Measurements from ENCODE around the gene CA14. TPM values are rescaled to one million over a fixed set of nuclear protein-coding genes. Genes with fewer than 3 reads are reported as not detected.
A peak's percentile ranks its signal among the peaks of the same experiment; 100 is the strongest.

CA14 gene
- total and polyA plus RNA-seq, 2 experiments from 2014 or later = 41.3 to 47.4 TPM

- H3K4me3 Mint-ChIP-seq = no peak overlapping the region
- ATAC-seq = no peak
Measured at GRCh38 chr1:150262388-150263320, 5.1 kb downstream of the CA14 start.

More at GRCh38 chr1:150262388-150263320, 5.1 kb downstream of the CA14 start:
- Histone ChIP-seq H2AFZ (no peak overlapping the region), H3K4me2 (no peak overlapping the region), H3K9me2 (ENCODE audit: insufficient read depth) (no peaks in the 10 kb centered on the region), H4K20me1 (replicated peaks; ENCODE audit: insufficient read depth) (peaks cover 10% of the 10 kb centered on the region), H3F3A (replicated peaks; ENCODE audit: low read depth) (peaks cover 33% of the 10 kb centered on the region), H3K36me3 (ENCODE audit: insufficient read depth) (peaks cover 25% of the 10 kb centered on the region; the same call in 1 of the 2 replicates), H3K4me3 (no peak overlapping the region), H3K4me1 (ENCODE audit: insufficient read depth) (peaks cover 19% of the 10 kb centered on the region), H3K27me3 (ENCODE audit: insufficient read depth) (no peaks in the 10 kb centered on the region), H3K79me2 (replicated peaks; ENCODE audit: insufficient read depth) (peaks cover 30% of the 10 kb centered on the region), H3K27ac (ENCODE audit: low read depth) (0 out of 2 replicates have a peak overlapping the region, but pooled peaks have one; percentile 55)
- Mint-ChIP-seq H3K27ac (no peak overlapping the region), H3K4me1 (peaks cover 25% of the 10 kb centered on the region), H3K36me3 (ENCODE audit: low read depth) (peaks cover 69% of the 10 kb centered on the region), H3K27me3 (ENCODE audit: insufficient read depth, low read depth, poor library complexity) (peaks cover 21% of the 10 kb centered on the region), H3K9me3 (no peaks in the 10 kb centered on the region)
- DNase-seq (ENCODE audit: low spot score) = no peak
- TF ChIP-seq ZNF331 (CRISPR knock-in tag; IDR thresholded peaks at IDR 0.05; ENCODE audit: low read depth) (no peak), CTCF (conservative IDR thresholded peaks at IDR 0.05; ENCODE audit: low read depth in 2 of 2) (0 out of 4 replicates have a peak, but pooled peaks of 1 of the 2 experiments have one; percentile 6), EZH2phosphoT487 (IDR thresholded peaks at IDR 0.05; ENCODE audit: unreplicated experiment) (no peak)
- TF ChIP-seq, protein P1, sequence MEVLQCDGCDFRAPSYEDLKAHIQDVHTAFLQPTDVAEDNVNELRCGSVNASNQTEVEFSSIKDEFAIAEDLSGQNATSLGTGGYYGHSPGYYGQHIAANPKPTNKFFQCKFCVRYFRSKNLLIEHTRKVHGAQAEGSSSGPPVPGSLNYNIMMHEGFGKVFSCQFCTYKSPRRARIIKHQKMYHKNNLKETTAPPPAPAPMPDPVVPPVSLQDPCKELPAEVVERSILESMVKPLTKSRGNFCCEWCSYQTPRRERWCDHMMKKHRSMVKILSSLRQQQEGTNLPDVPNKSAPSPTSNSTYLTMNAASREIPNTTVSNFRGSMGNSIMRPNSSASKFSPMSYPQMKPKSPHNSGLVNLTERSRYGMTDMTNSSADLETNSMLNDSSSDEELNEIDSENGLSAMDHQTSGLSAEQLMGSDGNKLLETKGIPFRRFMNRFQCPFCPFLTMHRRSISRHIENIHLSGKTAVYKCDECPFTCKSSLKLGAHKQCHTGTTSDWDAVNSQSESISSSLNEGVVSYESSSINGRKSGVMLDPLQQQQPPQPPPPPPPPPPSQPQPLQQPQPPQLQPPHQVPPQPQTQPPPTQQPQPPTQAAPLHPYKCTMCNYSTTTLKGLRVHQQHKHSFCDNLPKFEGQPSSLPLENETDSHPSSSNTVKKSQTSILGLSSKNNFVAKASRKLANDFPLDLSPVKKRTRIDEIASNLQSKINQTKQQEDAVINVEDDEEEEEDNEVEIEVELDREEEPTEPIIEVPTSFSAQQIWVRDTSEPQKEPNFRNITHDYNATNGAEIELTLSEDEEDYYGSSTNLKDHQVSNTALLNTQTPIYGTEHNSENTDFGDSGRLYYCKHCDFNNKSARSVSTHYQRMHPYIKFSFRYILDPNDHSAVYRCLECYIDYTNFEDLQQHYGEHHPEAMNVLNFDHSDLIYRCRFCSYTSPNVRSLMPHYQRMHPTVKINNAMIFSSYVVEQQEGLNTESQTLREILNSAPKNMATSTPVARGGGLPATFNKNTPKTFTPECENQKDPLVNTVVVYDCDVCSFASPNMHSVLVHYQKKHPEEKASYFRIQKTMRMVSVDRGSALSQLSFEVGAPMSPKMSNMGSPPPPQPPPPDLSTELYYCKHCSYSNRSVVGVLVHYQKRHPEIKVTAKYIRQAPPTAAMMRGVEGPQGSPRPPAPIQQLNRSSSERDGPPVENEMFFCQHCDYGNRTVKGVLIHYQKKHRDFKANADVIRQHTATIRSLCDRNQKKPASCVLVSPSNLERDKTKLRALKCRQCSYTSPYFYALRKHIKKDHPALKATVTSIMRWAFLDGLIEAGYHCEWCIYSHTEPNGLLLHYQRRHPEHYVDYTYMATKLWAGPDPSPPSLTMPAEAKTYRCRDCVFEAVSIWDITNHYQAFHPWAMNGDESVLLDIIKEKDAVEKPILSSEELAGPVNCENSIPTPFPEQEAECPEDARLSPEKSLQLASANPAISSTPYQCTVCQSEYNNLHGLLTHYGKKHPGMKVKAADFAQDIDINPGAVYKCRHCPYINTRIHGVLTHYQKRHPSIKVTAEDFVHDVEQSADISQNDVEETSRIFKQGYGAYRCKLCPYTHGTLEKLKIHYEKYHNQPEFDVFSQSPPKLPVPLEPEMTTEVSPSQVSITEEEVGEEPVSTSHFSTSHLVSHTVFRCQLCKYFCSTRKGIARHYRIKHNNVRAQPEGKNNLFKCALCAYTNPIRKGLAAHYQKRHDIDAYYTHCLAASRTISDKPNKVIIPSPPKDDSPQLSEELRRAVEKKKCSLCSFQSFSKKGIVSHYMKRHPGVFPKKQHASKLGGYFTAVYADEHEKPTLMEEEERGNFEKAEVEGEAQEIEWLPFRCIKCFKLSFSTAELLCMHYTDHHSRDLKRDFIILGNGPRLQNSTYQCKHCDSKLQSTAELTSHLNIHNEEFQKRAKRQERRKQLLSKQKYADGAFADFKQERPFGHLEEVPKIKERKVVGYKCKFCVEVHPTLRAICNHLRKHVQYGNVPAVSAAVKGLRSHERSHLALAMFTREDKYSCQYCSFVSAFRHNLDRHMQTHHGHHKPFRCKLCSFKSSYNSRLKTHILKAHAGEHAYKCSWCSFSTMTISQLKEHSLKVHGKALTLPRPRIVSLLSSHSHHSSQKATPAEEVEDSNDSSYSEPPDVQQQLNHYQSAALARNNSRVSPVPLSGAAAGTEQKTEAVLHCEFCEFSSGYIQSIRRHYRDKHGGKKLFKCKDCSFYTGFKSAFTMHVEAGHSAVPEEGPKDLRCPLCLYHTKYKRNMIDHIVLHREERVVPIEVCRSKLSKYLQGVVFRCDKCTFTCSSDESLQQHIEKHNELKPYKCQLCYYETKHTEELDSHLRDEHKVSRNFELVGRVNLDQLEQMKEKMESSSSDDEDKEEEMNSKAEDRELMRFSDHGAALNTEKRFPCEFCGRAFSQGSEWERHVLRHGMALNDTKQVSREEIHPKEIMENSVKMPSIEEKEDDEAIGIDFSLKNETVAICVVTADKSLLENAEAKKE (CRISPR knock-in tag; IDR thresholded peaks at IDR 0.05) = no peak
